HEK293 (cell line): ENCODE results near the gene CD163L1.

Source experiments
- CTCF ChIA-PET: fragments of 350-600 bp; formaldehyde crosslinking; extraction: SDS; loops from one replicate; lab custom pipeline; 2021; ENCODE audit warnings: antibody characterized with exemption; lab: Yijun Ruan, JAX
- POLR2A ChIA-PET: fragments of 300-600 bp; formaldehyde crosslinking; extraction: SDS; loops from one replicate; lab custom pipeline; 2020; ENCODE audit warnings: antibody characterized with exemption, inconsistent platforms; lab: Yijun Ruan, JAX
- H3K27ac ChIP-seq: fragments of 200-500 bp; sonication (Bioruptor generic); 2 replicates; pipeline ENCODE4 v1.5.1; 2014; ENCODE audit warnings: low read depth, low read length, control low read depth, inconsistent platforms; ENCODE audit errors: extremely low read depth
- H3K36me3 ChIP-seq, 2 experiments: fragments of 200-500 bp in 1 of 2; sonication (Bioruptor generic) in 1 of 2; 1 replicate in 1 of 2; 2 replicates in 1 of 2; pipeline ENCODE4 v1.5.1; 2014 to 2017; ENCODE audit warnings: inconsistent platforms in 2 of 2, low read length in 2 of 2; ENCODE audit not compliant: control insufficient read depth in 2 of 2, insufficient read depth in 1 of 2
- H3K4me1 ChIP-seq: fragments of 200-500 bp; sonication (Bioruptor generic); 2 replicates; pipeline ENCODE4 v1.5.1; 2014; ENCODE audit warnings: mild to moderate bottlenecking, low read length, inconsistent platforms; ENCODE audit not compliant: control insufficient read depth, insufficient read depth
- H3K4me3 ChIP-seq: 2 replicates; pipeline ENCODE4 v1.5.1; 2011; ENCODE audit warnings: low read depth, mild to moderate bottlenecking, control low read depth, low read length, moderate library complexity
- H3K9me3 ChIP-seq: fragments of 200-500 bp; sonication (Bioruptor generic); 2 replicates; pipeline ENCODE4 v1.5.1; 2014; ENCODE audit warnings: low read depth, low read length, inconsistent platforms; ENCODE audit not compliant: control insufficient read depth, insufficient read depth
- MEIS1 ChIP-seq: sonication (generic); formaldehyde crosslinking; IDR thresholded peaks from 2 replicates; pipeline ENCODE4 v1.8.1; 2022; ENCODE audit warnings: missing genetic modification reagents, mild to moderate bottlenecking, borderline replicate concordance
- TCF7L2 ChIP-seq: IDR thresholded peaks from 2 replicates; pipeline ENCODE4 v1.6.1; 2011; ENCODE audit warnings: low read depth, mild to moderate bottlenecking, inconsistent platforms, low read length, moderate library complexity, borderline replicate concordance
- TRIM28 ChIP-seq: IDR thresholded peaks from 2 replicates; pipeline ENCODE4 v1.6.1; 2011; ENCODE audit warnings: low read length, control low read depth, borderline replicate concordance
- ZBTB20 ChIP-seq: fragments of 450-650 bp; formaldehyde crosslinking; IDR thresholded peaks from 2 replicates; pipeline ENCODE4 v1.5.1; 2016; ENCODE audit warnings: missing biosample characterization, missing genetic modification characterization
- ZNF138 ChIP-seq: fragments of 450-650 bp; formaldehyde crosslinking; IDR thresholded peaks from 2 replicates; pipeline ENCODE4 v1.5.1; 2016; ENCODE audit warnings: missing biosample characterization, missing genetic modification characterization, borderline replicate concordance
- ZNF155 ChIP-seq: fragments of 450-650 bp; formaldehyde crosslinking; IDR thresholded peaks from 2 replicates; pipeline ENCODE4 v1.5.1; 2016; ENCODE audit warnings: missing biosample characterization, missing genetic modification characterization
- ZNF24 ChIP-seq: fragments of 450-650 bp; formaldehyde crosslinking; IDR thresholded peaks from 2 replicates; pipeline ENCODE4 v1.5.1; 2016; ENCODE audit warnings: missing biosample characterization, missing genetic modification characterization
- ZNF248 ChIP-seq: fragments of 450-650 bp; formaldehyde crosslinking; IDR thresholded peaks from 2 replicates; pipeline ENCODE4 v1.5.1; 2017; ENCODE audit warnings: missing biosample characterization, missing genetic modification characterization
- ZNF548 ChIP-seq: fragments of 450-650 bp; formaldehyde crosslinking; IDR thresholded peaks from 2 replicates; pipeline ENCODE4 v1.5.1; 2016; ENCODE audit warnings: missing biosample characterization, missing genetic modification characterization
- ZNF571 ChIP-seq: fragments of 450-650 bp; formaldehyde crosslinking; IDR thresholded peaks from 2 replicates; pipeline ENCODE4 v1.5.0; 2017; ENCODE audit warnings: missing biosample characterization, missing genetic modification characterization
- ZNF585B ChIP-seq: fragments of 450-650 bp; formaldehyde crosslinking; IDR thresholded peaks from 2 replicates; pipeline ENCODE4 v1.5.1; 2016; ENCODE audit warnings: missing biosample characterization, missing genetic modification characterization
- ZNF623 ChIP-seq: fragments of 450-650 bp; formaldehyde crosslinking; IDR thresholded peaks from 2 replicates; pipeline ENCODE4 v1.5.1; 2016; ENCODE audit warnings: missing biosample characterization, missing genetic modification characterization
- ZNF624 ChIP-seq: fragments of 450-650 bp; formaldehyde crosslinking; IDR thresholded peaks from 2 replicates; pipeline ENCODE4 v1.5.1; 2017; ENCODE audit warnings: missing biosample characterization, missing genetic modification characterization
- ZNF639 ChIP-seq: fragments of 450-650 bp; formaldehyde crosslinking; IDR thresholded peaks from 2 replicates; pipeline ENCODE4 v1.5.1; 2016; ENCODE audit warnings: missing biosample characterization, missing genetic modification characterization
- TF ChIP-seq, protein P1 (sequence below): fragments of 450-650 bp; formaldehyde crosslinking; IDR thresholded peaks from 2 replicates; pipeline ENCODE4; 2016; ENCODE audit warnings: missing biosample characterization, missing genetic modification characterization
- TF ChIP-seq, protein P2 (sequence below): fragments of 450-650 bp; formaldehyde crosslinking; IDR thresholded peaks from 2 replicates; pipeline ENCODE4 v1.5.1; 2016; ENCODE audit warnings: missing biosample characterization, missing genetic modification characterization, borderline replicate concordance
- TF ChIP-seq, protein P3 (sequence below): fragments of 450-650 bp; formaldehyde crosslinking; IDR thresholded peaks from 2 replicates; pipeline ENCODE4 v1.5.1; 2016; ENCODE audit warnings: missing biosample characterization, missing genetic modification characterization, low read depth

CD163L1 gene

GRCh38 chr12:7354529-7354928, 89.4 kb downstream of the CD163L1 start:
- CTCF ChIA-PET: interaction anchor here (0.6 kb wide), 1 partner anchor 287 kb away, joined by 3 read pairs; no protein-coding TSS in a partner anchor
- TF ChIP-seq TRIM28 (no peak), ZNF548 (tag by site-specific recombination) (no peak)
- no peak overlapping the region for H3K27ac ChIP-seq
- H3K4me3 ChIP-seq: no peak overlapping the region
- H3K9me3 ChIP-seq: no peaks in the 10 kb centered on the region
- POLR2A ChIA-PET: no interaction called here
- no peaks in the 10 kb centered on the region for H3K36me3 ChIP-seq
- no peaks in the 10 kb centered on the region for H3K4me1 ChIP-seq

DNA sequence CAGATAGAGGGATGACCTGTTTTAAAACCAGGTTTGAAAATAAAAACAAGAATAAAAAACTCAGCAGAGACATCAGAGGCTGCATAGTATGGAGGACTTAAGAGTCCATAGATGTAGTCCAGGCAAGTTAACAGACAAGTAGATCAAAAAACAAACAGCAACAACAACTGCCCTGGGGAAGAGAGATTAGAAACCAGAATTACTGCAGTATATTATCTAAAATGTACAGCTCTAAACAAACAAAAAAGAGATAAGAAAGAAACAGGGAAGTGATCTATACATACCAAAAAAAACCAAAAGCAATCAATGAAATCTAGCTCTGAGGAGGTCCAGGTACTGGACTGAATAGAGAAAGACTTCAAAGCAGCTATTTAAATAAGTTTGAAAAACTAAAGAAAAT, 91.3 kb downstream of the CD163L1 start:
- H3K36me3 ChIP-seq: no peaks in the 10 kb centered on the region
- POLR2A ChIA-PET: no interaction called here
- TF ChIP-seq ZNF585B (no peak), ZNF24 (tag by site-specific recombination) (no peak), ZBTB20 (tag by site-specific recombination) (no peak), ZNF571 (tag by site-specific recombination) (no peak), TCF7L2 (no peak), ZNF138 (tag by site-specific recombination) (no peak)
- TF ChIP-seq, protein P1, sequence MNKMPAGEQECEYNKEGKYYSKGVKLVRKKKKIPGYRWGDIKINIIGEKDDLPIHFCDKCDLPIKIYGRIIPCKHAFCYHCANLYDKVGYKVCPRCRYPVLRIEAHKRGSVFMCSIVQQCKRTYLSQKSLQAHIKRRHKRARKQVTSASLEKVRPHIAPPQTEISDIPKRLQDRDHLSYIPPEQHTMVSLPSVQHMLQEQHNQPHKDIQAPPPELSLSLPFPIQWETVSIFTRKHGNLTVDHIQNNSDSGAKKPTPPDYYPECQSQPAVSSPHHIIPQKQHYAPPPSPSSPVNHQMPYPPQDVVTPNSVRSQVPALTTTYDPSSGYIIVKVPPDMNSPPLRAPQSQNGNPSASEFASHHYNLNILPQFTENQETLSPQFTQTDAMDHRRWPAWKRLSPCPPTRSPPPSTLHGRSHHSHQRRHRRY (tag by site-specific recombination): no peak
- TF ChIP-seq, protein P2, sequence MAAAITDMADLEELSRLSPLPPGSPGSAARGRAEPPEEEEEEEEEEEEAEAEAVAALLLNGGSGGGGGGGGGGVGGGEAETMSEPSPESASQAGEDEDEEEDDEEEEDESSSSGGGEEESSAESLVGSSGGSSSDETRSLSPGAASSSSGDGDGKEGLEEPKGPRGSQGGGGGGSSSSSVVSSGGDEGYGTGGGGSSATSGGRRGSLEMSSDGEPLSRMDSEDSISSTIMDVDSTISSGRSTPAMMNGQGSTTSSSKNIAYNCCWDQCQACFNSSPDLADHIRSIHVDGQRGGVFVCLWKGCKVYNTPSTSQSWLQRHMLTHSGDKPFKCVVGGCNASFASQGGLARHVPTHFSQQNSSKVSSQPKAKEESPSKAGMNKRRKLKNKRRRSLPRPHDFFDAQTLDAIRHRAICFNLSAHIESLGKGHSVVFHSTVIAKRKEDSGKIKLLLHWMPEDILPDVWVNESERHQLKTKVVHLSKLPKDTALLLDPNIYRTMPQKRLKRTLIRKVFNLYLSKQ (tag by site-specific recombination): no peak
- TF ChIP-seq, all 188 proteins: peak for 0
- Histone ChIP-seq H3K4me1 (no peaks in the 10 kb centered on the region), H3K9me3 (no peaks in the 10 kb centered on the region), H3K4me3 (no peak overlapping the region), H3K27ac (no peak overlapping the region)
- CTCF ChIA-PET: no interaction called here

DNA sequence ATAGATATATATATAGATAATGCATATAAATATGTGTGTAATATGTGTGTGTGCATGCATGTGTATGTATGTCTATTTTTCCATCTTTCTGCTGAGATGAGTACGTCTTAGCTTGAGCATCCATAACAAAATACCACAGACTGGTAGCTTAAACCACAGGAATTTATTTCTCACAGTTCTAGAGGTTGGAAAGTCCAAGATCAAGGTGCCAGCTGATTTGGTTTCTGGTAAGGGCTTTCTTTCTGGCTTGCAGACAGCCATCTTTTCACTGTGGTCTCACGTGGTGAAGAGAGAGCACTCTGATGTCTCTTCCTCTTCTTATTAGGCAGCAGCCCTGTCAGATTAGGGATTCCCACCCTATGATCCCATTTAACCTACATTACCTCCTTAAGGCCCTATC, 92.8 kb downstream of the CD163L1 start:
- H3K4me3 ChIP-seq: no peak overlapping the region
- POLR2A ChIA-PET: no interaction called here
- CTCF ChIA-PET: no interaction called here
- H3K4me1 ChIP-seq: no peaks in the 10 kb centered on the region
- H3K9me3 ChIP-seq: no peaks in the 10 kb centered on the region
- no peak overlapping the region for H3K27ac ChIP-seq
- no peak for TF ChIP-seq ZNF623 (tag by site-specific recombination)
- TF ChIP-seq ZNF639 (tag by site-specific recombination): no peak
- TF ChIP-seq ZNF248: no peak
- TF ChIP-seq ZNF155: no peak
- TF ChIP-seq, protein P3, sequence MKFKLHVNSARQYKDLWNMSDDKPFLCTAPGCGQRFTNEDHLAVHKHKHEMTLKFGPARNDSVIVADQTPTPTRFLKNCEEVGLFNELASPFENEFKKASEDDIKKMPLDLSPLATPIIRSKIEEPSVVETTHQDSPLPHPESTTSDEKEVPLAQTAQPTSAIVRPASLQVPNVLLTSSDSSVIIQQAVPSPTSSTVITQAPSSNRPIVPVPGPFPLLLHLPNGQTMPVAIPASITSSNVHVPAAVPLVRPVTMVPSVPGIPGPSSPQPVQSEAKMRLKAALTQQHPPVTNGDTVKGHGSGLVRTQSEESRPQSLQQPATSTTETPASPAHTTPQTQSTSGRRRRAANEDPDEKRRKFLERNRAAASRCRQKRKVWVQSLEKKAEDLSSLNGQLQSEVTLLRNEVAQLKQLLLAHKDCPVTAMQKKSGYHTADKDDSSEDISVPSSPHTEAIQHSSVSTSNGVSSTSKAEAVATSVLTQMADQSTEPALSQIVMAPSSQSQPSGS: no peak
- TF ChIP-seq ZNF624 (tag by site-specific recombination): no peak
- TF ChIP-seq MEIS1 (CRISPR knock-in tag): no peak
- no peaks in the 10 kb centered on the region for H3K36me3 ChIP-seq
